ENCODE results near the gene RPS18. TPM values are rescaled to one million over a fixed set of nuclear protein-coding genes. Genes with fewer than 3 reads are reported as not detected.
A peak's percentile ranks its signal among the peaks of the same experiment; 100 is the strongest.

Gene RPS18
- total and polyA plus RNA-seq, 9 of the 15 experiments (the other 6 are each of a cell fraction or from before 2014, with no cell fraction given) = 5,023 to 17,516 (median 8,131) TPM

DNA sequence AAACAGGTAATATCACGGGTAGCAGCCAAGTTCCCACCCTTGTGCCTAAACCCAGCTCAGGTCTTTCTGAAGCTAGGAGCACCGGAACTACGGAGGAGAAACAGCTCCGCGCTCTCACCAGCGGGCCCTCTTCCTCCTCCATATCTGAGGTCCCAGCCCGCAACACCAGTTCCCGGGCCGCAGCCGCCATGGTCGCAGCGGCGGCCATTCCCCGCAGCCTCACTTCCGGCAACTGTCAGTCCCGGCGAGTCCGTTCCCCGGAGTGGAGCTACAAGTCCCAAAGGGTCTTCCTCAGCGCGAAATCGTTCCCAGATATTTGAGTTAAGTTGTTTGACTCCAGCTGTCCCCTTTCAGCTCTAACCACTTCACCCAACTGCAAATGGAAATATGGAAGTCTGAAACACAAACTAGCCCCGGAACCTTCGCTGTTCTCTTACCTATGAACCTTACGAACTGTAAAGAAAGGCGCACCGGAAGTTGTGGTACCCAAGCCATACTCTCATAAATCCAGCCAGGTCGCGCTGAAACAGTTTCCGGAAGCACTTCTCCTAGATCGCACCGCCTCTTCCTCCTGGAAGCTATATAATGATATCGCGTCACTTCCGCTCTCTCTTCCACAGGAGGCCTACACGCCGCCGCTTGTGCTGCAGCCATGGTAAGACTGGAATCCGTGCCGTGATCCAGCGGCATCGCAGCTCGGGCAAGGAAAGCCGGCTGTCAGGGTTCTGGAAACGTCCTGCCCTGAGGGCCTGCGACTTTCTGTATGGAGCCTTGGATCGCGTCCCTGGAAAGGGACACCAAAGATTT is at the start of gene RPS18, which contains the start of gene VPS52 (continued):
- TF ChIP-seq, protein P1, sequence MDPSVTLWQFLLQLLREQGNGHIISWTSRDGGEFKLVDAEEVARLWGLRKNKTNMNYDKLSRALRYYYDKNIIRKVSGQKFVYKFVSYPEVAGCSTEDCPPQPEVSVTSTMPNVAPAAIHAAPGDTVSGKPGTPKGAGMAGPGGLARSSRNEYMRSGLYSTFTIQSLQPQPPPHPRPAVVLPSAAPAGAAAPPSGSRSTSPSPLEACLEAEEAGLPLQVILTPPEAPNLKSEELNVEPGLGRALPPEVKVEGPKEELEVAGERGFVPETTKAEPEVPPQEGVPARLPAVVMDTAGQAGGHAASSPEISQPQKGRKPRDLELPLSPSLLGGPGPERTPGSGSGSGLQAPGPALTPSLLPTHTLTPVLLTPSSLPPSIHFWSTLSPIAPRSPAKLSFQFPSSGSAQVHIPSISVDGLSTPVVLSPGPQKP (CRISPR knock-in tag; IDR thresholded peaks at IDR 0.05) = no peak
- no peak for TF ChIP-seq CBX8 (IDR thresholded peaks at IDR 0.05; ENCODE audit: borderline replicate concordance, extremely low read depth, low read depth, low read length, poor library complexity, severe bottlenecking)
- TF ChIP-seq NONO (IDR thresholded peaks at IDR 0.05; ENCODE audit: low read depth in 2 of 2, low read length in 1 of 2) = peak; percentile 46 to 71; a peak in 3 of 4 replicates
- TF ChIP-seq SIX5 (IDR thresholded peaks at IDR 0.05; ENCODE audit: borderline replicate concordance in 1 of 2, insufficient read depth in 1 of 2, low read depth in 1 of 2, low read length in 2 of 2) = peak; percentile 40 to 49; a peak in 3 of 4 replicates
- peak; percentile 91 for TF ChIP-seq CREB1 (IDR thresholded peaks at IDR 0.05)
- TF ChIP-seq CREB1 (CRISPR knock-in tag; IDR thresholded peaks at IDR 0.05) = peak; percentile 92
- TF ChIP-seq BCOR (IDR thresholded peaks at IDR 0.05) = no peak
- TF ChIP-seq ZKSCAN8 (CRISPR knock-in tag; IDR thresholded peaks at IDR 0.05) = no peak
- peak; percentile 94 for TF ChIP-seq ETV1 (tag; conservative IDR thresholded peaks at IDR 0.05; ENCODE audit: low read depth)
- TF ChIP-seq KAT7 (CRISPR knock-in tag; IDR thresholded peaks at IDR 0.05; ENCODE audit: borderline replicate concordance) = no peak; the same call in 1 of the 2 replicates
- no peak for TF ChIP-seq CREBBP (IDR thresholded peaks at IDR 0.05; ENCODE audit: low read depth, low read length)
- peak; percentile 96 for TF ChIP-seq SMAD1 (IDR thresholded peaks at IDR 0.05; ENCODE audit: low read depth, low read length, partially characterized antibody)
- TF ChIP-seq, protein P2, sequence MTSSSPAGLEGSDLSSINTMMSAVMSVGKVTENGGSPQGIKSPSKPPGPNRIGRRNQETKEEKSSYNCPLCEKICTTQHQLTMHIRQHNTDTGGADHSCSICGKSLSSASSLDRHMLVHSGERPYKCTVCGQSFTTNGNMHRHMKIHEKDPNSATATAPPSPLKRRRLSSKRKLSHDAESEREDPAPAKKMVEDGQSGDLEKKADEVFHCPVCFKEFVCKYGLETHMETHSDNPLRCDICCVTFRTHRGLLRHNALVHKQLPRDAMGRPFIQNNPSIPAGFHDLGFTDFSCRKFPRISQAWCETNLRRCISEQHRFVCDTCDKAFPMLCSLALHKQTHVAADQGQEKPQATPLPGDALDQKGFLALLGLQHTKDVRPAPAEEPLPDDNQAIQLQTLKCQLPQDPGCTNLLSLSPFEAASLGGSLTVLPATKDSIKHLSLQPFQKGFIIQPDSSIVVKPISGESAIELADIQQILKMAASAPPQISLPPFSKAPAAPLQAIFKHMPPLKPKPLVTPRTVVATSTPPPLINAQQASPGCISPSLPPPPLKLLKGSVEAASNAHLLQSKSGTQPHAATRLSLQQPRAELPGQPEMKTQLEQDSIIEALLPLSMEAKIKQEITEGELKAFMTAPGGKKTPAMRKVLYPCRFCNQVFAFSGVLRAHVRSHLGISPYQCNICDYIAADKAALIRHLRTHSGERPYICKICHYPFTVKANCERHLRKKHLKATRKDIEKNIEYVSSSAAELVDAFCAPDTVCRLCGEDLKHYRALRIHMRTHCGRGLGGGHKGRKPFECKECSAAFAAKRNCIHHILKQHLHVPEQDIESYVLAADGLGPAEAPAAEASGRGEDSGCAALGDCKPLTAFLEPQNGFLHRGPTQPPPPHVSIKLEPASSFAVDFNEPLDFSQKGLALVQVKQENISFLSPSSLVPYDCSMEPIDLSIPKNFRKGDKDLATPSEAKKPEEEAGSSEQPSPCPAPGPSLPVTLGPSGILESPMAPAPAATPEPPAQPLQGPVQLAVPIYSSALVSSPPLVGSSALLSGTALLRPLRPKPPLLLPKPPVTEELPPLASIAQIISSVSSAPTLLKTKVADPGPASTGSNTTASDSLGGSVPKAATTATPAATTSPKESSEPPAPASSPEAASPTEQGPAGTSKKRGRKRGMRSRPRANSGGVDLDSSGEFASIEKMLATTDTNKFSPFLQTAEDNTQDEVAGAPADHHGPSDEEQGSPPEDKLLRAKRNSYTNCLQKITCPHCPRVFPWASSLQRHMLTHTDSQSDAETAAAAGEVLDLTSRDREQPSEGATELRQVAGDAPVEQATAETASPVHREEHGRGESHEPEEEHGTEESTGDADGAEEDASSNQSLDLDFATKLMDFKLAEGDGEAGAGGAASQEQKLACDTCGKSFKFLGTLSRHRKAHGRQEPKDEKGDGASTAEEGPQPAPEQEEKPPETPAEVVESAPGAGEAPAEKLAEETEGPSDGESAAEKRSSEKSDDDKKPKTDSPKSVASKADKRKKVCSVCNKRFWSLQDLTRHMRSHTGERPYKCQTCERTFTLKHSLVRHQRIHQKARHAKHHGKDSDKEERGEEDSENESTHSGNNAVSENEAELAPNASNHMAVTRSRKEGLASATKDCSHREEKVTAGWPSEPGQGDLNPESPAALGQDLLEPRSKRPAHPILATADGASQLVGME (CRISPR knock-in tag; IDR thresholded peaks at IDR 0.05) = peak; percentile 96
- no peak for TF ChIP-seq PCBP1 (IDR thresholded peaks at IDR 0.05; ENCODE audit: low read depth, low read length, poor library complexity, severe bottlenecking)
- TF ChIP-seq ZNF347 (CRISPR knock-in tag; IDR thresholded peaks at IDR 0.05; ENCODE audit: low read depth) = no peak
- TF ChIP-seq EWSR1 (IDR thresholded peaks at IDR 0.05; ENCODE audit: borderline replicate concordance, low read depth, partially characterized antibody) = no peak
- no peak for TF ChIP-seq ZNF124 (CRISPR knock-in tag; IDR thresholded peaks at IDR 0.05)
- peak in 1 of 2 experiments; percentile 58; a peak in 1 of 4 replicates for TF ChIP-seq FOXA3 (CRISPR knock-in tag; conservative IDR thresholded peaks at IDR 0.05 in 1 of 2, IDR thresholded peaks at IDR 0.05 in 1 of 2)
- peak; percentile 98 for TF ChIP-seq GTF2E2 (tag; IDR thresholded peaks at IDR 0.05)
- TF ChIP-seq KHSRP (IDR thresholded peaks at IDR 0.05) = no peak

Measured in K562 (cell line).